CD4-positive, alpha-beta T cell treated with Interleukin-1 beta for 1 hour (primary cell): ENCODE results near the gene PAGE5.

Experiments used
- DNase-seq, 2 donors: peaks; one replicate each; pipeline ENCODE4 v3.0.0-alpha.2; 2020 to 2022

Gene PAGE5, protein sequence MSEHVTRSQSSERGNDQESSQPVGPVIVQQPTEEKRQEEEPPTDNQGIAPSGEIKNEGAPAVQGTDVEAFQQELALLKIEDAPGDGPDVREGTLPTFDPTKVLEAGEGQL

DNA sequence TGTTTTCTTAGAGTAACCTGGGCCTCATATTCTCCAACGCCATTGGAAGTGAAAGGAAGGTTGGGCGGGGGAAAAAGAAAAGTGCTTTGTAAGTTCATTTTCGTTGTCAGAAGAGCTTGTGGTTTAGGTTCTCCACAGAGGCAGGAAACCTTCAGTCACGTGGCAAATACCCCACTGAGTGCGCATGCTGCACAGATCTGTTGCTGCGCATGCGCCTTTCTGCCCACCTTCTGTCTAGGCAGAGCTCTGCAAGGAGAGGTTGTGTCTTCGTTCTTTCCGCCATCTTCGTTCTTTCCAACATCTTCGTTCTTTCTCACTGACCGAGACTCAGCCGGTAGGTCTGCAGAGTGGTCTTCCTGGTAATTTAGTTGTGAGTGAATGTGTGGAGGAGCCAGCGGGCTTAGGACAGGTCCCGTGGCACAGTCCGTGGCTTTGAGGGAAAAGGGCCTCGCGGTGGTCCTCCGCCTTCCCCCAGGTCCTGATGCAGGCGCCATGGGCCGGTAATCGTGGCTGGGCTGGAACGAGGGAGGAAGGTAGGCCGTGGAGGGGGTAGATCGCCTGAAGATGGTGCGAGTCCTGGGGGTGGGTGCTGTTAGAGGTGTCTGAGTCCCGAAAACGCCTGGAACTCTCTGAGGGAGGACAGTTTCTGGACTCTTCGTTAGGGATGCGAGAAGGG lies at the start of gene PAGE5:
Gene PAGE5 (plus strand): TSS at position 228 of the 676 bp plus-strand sequence. CDS start 1,037 bp downstream, outside the sequence.
- DNase-seq: no peak

DNA sequence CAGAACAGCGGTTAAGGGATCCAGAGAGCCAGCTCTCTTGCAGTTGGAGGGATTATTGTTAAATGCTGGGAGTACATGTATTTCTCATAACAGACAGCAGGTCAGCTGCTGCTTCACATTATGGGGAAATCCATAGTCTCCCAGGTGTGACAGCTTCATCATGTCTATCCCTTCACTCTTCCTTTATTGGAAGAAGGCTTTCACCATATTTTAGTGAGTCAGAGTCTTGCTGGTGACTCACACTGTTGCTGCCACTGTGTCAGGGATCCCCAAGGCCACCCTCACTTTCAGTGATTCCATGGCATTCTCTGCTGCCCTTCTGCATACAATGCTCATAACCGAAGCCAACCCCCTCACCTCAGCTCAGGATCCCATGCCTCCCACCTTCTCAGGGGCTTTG lies 32.9 kb upstream of the PAGE5 start:
- no peak for DNase-seq

DNA sequence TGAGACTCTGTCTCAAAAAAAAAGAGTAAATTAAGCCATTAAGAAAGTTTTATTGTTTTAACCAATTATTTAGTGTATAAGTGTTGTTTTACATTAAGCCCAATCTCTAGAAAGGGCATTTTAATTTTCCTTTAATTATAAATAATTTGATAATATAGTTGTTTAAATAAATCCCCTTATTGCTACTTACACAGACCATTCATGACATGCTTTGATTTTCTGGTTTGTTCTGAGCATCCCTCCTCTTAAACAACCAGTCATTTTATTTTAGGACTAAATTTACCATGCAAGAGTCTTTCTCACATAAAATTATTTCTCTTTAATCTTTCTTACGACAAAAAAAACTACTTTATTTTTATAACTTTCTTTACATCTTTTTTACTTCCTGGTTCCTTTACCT lies 23.5 kb upstream of the PAGE5 start:
- no peak for DNase-seq

DNA sequence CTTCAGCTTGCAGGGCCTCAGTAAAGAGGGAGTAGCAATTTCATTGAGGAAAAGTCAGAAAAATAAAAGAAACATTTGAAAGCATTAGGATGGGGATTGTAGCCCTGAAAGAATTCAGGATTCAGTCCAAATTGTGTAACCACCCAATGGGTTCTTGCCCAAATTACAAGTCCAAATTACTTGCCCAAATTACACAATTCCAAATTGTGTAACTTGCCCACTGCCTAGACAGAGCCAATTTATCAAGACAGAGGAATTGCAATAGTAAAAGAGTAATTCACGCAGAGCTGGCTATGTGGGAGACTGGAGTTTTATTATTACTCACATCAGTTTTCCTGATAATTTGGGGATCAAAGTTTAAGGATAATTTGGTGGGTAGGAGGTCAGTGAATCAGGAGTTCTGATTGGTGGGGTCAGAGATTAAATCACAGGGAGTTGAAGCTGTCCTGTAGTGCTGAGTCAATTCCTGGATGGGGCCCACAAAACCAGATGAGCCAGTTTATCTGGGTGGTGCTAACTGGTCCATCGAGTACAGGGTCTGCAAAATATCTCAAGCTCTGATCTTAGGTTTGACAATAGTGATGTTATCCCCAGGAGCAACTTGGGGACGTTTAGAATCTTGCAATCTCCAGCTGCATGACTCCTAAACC lies 18.1 kb upstream of the PAGE5 start:
- DNase-seq: no peak

DNA sequence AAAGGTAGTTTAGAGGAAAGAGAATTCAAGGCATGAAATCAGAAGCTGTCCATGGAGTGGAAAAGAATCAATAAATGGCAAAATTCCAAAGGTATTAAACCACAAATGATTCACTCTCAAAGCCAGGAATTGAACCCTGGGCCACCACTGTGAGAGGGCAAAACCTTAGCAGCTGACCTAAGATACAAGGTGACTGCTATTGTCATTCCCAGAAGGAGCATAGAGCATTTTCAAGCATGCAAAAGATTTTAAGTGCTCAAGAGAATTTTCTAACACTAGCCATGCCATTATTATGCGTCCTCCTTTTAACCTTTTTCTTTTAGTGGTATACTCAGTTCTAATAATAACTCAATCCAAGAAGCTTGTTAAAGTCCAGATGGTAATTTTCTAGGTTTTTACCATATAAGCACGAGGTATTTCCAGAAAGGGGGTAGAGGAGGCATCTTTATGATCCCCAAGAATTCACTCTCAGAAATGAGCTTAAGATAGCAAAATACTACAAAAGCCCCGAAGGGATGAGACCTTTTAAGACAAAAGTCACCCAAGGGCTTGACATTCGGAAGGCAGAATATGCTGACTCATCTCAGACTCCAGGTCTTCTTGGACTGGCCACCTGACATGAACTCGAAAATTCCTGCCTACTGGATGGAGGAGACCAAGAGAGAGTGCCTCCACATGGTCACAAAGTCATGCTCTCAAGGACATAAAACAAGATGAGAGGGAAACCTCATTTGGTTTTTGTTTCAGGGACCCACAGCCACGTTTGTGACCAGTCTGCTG lies 13.8 kb upstream of the PAGE5 start:
- DNase-seq: no peak

DNA sequence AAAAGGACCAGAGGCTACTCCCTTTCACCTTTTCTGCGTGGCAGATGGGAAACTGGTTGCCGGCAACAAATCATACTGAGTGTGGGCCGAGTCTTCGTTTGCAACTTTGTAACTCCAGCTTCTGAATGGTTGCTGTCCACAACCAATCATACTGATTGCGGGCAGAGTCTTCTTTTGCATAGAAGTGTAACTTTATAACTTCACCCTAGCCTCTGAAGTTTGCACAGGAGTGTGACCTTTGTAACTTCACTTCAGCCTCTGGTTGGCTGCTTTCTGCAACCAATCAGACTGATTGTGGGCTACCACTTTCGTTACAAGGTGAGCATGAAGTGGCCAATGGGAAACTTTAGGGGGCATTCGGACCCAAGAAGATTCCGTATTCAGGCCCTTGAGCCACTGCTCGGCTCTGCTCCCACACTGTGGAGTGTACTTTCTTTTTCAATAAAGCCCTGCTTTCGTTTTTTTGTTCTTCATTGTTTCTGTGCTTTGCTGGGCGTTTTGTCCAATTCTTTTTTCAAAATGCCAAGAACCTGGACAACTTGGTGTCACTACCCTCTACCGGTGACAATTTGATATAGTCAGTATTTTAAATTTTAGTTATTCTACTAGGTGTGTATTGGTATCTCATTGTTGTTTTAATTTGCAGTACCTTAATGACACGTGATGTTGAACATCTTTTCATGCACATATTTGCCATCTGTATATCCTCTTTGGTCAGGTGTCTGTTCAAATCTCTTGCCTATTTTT lies 9.0 kb upstream of the PAGE5 start:
- DNase-seq: no peak

DNA sequence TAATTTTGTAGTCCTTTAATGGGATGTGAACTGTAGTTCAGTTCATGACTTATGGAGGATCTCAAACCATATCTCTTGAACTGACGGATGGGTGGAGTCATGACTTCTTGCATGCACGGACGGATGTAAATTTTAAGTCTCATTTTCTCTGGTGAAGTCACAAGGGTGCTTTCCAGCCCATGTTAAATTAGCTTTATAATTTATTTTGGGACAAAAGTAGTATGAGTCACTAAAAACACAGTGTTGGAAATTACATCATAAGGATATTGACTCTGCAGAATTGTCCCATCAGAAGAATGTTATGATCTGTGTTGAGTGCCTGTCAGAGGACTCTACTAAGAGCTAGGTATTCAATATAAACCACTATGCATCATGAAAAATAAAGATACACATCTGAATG lies 6.8 kb upstream of the PAGE5 start:
- no peak for DNase-seq

DNA sequence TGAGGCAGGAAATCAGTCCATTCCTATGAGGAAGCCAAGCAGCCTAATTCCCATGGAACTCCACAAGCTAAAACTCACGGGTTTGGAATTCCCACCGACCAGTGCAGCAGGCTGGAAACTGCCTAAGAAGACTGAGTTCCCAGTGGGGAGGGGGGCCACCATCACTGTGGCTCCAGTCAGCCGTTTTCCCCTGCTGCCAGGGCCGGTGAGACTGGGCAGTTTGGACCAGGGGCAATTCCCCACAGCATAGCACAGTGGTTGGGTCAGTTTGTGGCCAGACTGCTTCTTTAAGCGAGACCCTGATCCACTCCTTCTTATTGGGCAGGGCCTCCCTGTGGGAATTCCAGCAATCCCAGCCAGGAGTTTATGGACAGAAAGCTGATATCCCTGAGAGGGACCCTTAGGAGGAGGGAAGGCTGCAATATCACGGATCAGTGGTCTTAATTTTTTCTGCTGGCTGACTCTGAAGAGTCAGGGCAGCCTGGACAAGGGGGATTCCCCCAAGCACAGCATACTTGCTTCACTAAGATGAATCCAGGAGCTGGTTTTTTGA lies 20.7 kb downstream of the PAGE5 start:
- DNase-seq: no peak

DNA sequence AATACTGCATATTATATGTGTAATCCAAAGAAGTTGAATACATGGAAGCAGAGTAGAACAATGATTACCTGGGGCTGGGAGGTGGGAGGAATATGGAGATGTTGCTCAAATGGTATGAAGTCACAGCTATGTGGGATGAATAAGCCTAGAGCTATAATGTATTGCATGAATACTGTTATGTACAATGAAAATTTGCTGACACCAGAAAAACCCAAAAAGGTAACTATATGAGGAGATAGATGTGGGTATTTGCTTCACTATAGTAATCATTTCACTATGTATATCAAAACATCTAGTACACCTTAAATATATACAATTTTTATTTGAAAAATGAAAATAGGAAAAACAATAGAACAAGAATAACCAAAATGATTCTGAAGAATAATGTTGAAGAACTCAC lies 33.4 kb downstream of the PAGE5 start:
- DNase-seq: no peak

DNA sequence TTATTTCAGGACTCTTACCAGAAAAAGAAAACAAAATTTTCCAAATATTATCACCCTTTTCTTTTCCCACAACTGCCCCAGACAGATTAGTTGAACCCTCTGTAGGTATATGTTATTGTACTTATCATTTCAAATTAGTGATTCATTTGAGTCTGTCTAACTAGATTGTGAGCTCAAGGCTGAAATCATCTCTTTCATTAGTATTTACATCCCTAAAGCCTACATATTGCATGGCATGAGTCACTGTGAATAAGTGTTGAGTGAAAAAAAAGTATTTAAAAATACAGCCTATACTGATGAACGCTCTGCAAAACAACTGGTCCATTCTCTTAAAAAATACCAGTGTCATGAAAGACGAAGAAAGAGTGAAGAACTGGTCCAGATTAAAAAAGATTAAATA lies 40.7 kb downstream of the PAGE5 start:
- DNase-seq: no peak

DNA sequence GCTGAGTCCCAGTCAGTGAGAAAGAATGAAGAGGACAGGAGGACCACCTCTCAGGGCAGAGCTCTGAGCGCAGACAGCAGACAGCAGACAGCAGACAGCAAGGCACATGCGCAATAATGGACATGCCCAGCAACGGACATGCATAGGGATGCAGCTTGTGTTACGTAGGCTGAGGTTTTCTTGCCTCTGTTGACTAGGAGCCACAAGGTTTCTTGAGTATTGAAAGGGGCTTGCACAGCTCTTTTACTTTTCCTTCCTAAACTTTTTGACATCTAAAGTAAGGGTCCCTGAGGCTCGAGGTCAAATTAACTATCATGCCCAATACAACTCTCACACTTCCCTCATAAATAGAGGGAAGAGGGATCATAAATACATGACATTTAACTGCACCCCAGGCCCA lies 44.7 kb downstream of the PAGE5 start, which contains the start of gene PAGE3:
Gene PAGE3 (minus strand): TSS at position 101 of the 400 bp plus-strand sequence. CDS start 1,013 bp downstream, outside the sequence.
- no peak for DNase-seq
